Panc1 (cell line): ENCODE measurements around the gene MGA. TPM values are rescaled to one million over a fixed set of nuclear protein-coding genes. Genes with fewer than 3 reads are reported as not detected.

ENCODE experiments used
- ATAC-seq: fragments of 200-7000 bp; cut with Tn5 transposase; 2 replicates; pipeline ENCODE4 v1.9.1; 2020; ENCODE audit warnings: mild to moderate bottlenecking, moderate library complexity
- BruUV-seq: library from RNA; stranded (reverse); fragments of 400-500 nt; replicated peaks from 2 replicates; lab custom pipeline; 2021; lab: Mats Ljungman, UMichigan
- CTCF ChIA-PET: fragments of 300-600 bp; sonication (Branson Sonifier 250); formaldehyde crosslinking; loops from one replicate; lab custom pipeline; 2022; ENCODE audit warnings: antibody characterized with exemption; lab: Charles Lee
- POLR2A ChIA-PET: fragments of 300-600 bp; sonication (Branson Sonifier 250); formaldehyde crosslinking; loops from one replicate; lab custom pipeline; 2022; ENCODE audit warnings: antibody characterized with exemption; lab: Charles Lee
- DNase-seq: peaks from one replicate; pipeline ENCODE4 v3.0.0-alpha.2; 2010; ENCODE audit warnings: low read depth, low spot score
- H3K27ac ChIP-seq: 2 replicates; pipeline ENCODE4 v1.5.1; 2011; ENCODE audit warnings: mild to moderate bottlenecking, low read length, inconsistent platforms
- H3K27me3 ChIP-seq: fragments of 200-500 bp; sonication (Bioruptor generic); 2 replicates; pipeline ENCODE4 v1.6.0; 2014; ENCODE audit warnings: low read length, inconsistent platforms; ENCODE audit not compliant: control insufficient read depth, insufficient read depth
- H3K36me3 ChIP-seq: fragments of 200-500 bp; sonication (Bioruptor generic); 2 replicates; pipeline ENCODE4 v1.5.1; 2014; ENCODE audit warnings: inconsistent platforms, mild to moderate bottlenecking, low read length, moderate library complexity; ENCODE audit not compliant: control insufficient read depth, insufficient read depth
- H3K4me1 ChIP-seq: 2 replicates; pipeline ENCODE4 v1.5.1; 2011; ENCODE audit warnings: inconsistent platforms, mild to moderate bottlenecking, low read length, moderate library complexity; ENCODE audit not compliant: control insufficient read depth, insufficient read depth
- H3K4me3 ChIP-seq, 2 experiments: 2 replicates each; pipeline ENCODE4 v1.5.1; 2011 to 2012; ENCODE audit warnings: low read depth in 2 of 2, low read length in 2 of 2, mild to moderate bottlenecking in 2 of 2, inconsistent platforms in 1 of 2, moderate library complexity in 1 of 2
- H3K9me3 ChIP-seq: fragments of 200-500 bp; sonication (Bioruptor generic); 2 replicates; pipeline ENCODE4 v1.5.1; 2014; ENCODE audit warnings: low read depth, mild to moderate bottlenecking, inconsistent platforms, low read length, moderate library complexity; ENCODE audit not compliant: control insufficient read depth, insufficient read depth
- CTCF ChIP-seq: fragments of 450-650 bp; IDR thresholded peaks from 2 replicates; pipeline ENCODE4 v1.5.1; 2017; ENCODE audit warnings: mild to moderate bottlenecking
- POLR2AphosphoS5 ChIP-seq: IDR thresholded peaks from 2 replicates; pipeline ENCODE4 v1.6.1; 2012; ENCODE audit warnings: mild to moderate bottlenecking, low read depth, low read length, moderate library complexity
- REST ChIP-seq, 2 experiments: IDR thresholded peaks; 2 replicates each; pipeline ENCODE4 v1.6.1; 2011 to 2012; ENCODE audit warnings: low read depth in 2 of 2, control low read depth in 1 of 2, low read length in 1 of 2, mild to moderate bottlenecking in 1 of 2, moderate library complexity in 1 of 2; ENCODE audit not compliant: insufficient read depth in 1 of 2
- SIN3A ChIP-seq: IDR thresholded peaks from 2 replicates; pipeline ENCODE4 v1.6.1; 2012; ENCODE audit warnings: low read depth, mild to moderate bottlenecking, low read length, moderate library complexity, borderline replicate concordance; ENCODE audit not compliant: insufficient read depth
- TCF7L2 ChIP-seq: IDR thresholded peaks from 2 replicates; pipeline ENCODE4 v1.6.1; 2011; ENCODE audit warnings: mild to moderate bottlenecking, low read depth, low read length, inconsistent platforms
- in situ Hi-C: cut with HindIII; loops from 2 replicates; pipeline ENCODE4 v1.10.0; 2016; ENCODE audit warnings: low sequenced_read_pairs, low pct_unique_long_range_greater_than_20kb
- intact Hi-C: fragments of 100-400 bp; cut with micrococcal nuclease; formaldehyde crosslinking; loops from one replicate; pipeline ENCODE4 v1.10.0; 2022; ENCODE audit not compliant: unreplicated experiment
- total RNA-seq: library from RNA; stranded (reverse); gene quantifications from one replicate; pipeline ENCODE4 v1.2.1, GENCODE V29; 2021; ENCODE audit not compliant: unreplicated experiment

MGA gene
- total RNA-seq, 1 experiment from 2014 or later: 43.6 TPM

DNA sequence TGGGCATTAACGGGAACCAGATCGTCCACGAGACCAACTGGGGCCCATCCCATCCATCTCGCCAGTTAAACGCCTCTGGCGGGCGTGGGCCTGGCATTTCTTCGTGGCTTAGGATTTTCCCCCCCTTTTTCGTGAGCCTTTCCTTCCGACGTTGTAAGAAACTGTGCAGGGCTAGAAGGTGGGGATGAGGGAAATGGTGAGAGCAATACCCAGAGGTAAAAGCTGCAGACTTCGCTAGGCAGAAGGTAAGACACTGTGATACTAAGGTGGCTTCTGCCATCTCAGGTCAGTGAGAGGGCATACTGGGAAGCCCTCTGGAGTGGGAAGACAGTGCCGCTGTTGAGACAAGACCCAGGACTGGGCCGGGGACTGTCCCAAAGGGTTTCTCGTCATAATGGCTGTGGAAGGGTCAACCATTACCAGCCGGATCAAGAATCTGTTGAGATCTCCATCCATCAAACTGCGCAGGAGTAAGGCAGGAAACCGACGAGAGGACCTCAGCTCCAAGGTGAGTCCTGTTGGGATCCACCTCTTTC, 114.7 kb downstream of the MGA start:
- peaks cover 44% of the 10 kb centered on the region for H3K4me1 ChIP-seq
- no peak for TF ChIP-seq REST (IDR thresholded peaks at IDR 0.05; ENCODE audit: insufficient read depth in 1 of 2, low read depth in 2 of 2, low read length in 1 of 2)
- TF ChIP-seq SIN3A: no peak
- no peak for TF ChIP-seq CTCF
- TF ChIP-seq TCF7L2: no peak
- no peak for TF ChIP-seq POLR2AphosphoS5
- no peaks in the 10 kb centered on the region for H3K27me3 ChIP-seq
- H3K9me3 ChIP-seq: no peaks in the 10 kb centered on the region
- ATAC-seq (peak; percentile 24), DNase-seq (no peak)
- peak overlapping the region; percentile 65 to 99 for H3K4me3 ChIP-seq
- intact Hi-C loops: no loop called here
- H3K36me3 ChIP-seq: no peaks in the 10 kb centered on the region
- H3K27ac ChIP-seq: peak overlapping the region; percentile 93
- ChIA-PET CTCF (interaction anchor here (1.1 to 2.8 kb wide), 3 partner anchors 34 to 130 kb away, joined by 3 to 20 read pairs (median 5); no protein-coding TSS in a partner anchor), POLR2A (no interaction called here)
- no TSS peak for BruUV-seq
- in situ Hi-C loops: no loop called here

DNA sequence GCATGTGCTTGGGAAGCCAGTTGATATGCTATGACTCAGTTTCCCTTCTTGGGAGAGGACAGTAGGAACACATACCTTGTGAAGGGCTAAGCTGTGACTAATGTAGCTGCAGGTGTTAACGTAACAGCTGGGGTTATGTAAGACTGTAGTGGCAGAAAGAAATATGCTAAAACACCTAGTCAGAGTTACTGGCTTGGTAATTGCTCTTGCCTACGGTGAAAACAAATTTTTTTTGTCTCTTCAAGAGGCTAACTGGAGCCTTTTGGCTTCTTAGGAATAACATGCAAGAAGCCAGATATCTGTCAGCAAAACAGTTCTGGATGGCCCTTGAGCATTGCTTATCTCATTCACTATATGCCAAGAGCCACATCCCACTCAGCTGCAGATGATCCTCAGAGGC, 115.4 kb downstream of the MGA start:
- BruUV-seq: no TSS peak
- CTCF ChIA-PET: no interaction called here
- Histone ChIP-seq H3K36me3 (no peaks in the 10 kb centered on the region), H3K27ac (peak overlapping the region; percentile 93), H3K9me3 (no peaks in the 10 kb centered on the region), H3K27me3 (no peaks in the 10 kb centered on the region), H3K4me3 (peak overlapping the region; percentile 65 to 99), H3K4me1 (peaks cover 49% of the 10 kb centered on the region)
- ATAC-seq (no peak), DNase-seq (no peak)
- intact Hi-C loops: no loop called here
- no peak for TF ChIP-seq SIN3A
- no peak for TF ChIP-seq POLR2AphosphoS5
- TF ChIP-seq CTCF: no peak
- no peak for TF ChIP-seq REST (IDR thresholded peaks at IDR 0.05; ENCODE audit: insufficient read depth in 1 of 2, low read depth in 2 of 2, low read length in 1 of 2)
- no peak for TF ChIP-seq TCF7L2
- in situ Hi-C loops: no loop called here
- POLR2A ChIA-PET: no interaction called here
